SK-N-MC (cell line): Measurements from ENCODE around the gene MAGI2.

ENCODE experiments used
- EZH2 ChIP-seq: fragments of 200-600 bp; sonication (generic); IDR thresholded peaks from one replicate; pipeline ENCODE4 v1.6.1; 2017; ENCODE audit warnings: antibody characterized with exemption
- FOXP2 ChIP-seq: optimal IDR thresholded peaks from 2 replicates; pipeline ENCODE3; 2011; ENCODE audit warnings: mild to moderate bottlenecking, moderate library complexity; ENCODE audit not compliant: insufficient read depth; ENCODE audit errors: extremely low read length, control extremely low read depth
- POLR2AphosphoS5 ChIP-seq: IDR thresholded peaks from 2 replicates; pipeline ENCODE4 v1.6.1; 2012; ENCODE audit warnings: mild to moderate bottlenecking, low read depth, low read length, borderline replicate concordance

- no peak for TF ChIP-seq EZH2
- TF ChIP-seq POLR2AphosphoS5 = no peak
- TF ChIP-seq FOXP2 = no peak
Measured at GRCh38 chr7:78523930-78524329, 929.5 kb downstream of the MAGI2 start.
